Measurements from ENCODE around the gene NDUFB11.

The NDUFB11 gene

DNA sequence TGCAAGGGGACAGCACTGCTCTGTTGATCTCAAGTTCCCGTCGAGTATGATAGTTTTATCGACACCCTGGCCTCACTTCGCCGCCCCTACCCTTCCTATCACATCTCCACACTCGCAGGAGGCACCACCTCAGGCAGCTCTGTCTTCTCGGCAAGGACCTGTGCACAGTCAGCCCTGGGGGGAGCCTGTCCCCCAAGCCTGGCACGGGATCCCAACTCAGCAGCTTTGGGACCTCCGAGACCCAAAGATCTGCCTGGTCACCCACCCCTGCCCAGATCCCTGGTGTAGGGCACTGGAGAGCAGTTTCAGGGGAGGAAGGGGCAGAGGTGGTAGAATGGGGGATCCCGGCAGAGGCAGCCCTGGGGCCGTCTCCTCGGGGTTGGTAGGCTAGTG is 31.1 kb upstream of the NDUFB11 start:
- Histone ChIP-seq H3K36me3 (peaks cover 94% of the 10 kb centered on the region), H4K20me1 (peaks cover 83% of the 10 kb centered on the region), H3K9me3 (no peaks in the 10 kb centered on the region), H3K4me2 (no peak overlapping the region), H3K4me1 (no peaks in the 10 kb centered on the region), H3K27ac (no peak overlapping the region), H3K27me3 (peaks cover 64% of the 10 kb centered on the region), H3K9ac (no peak overlapping the region), H3K4me3 (no peak overlapping the region)
- TF ChIP-seq Cebpa-rat (IDR thresholded peaks at IDR 0.05), result no peak

DNA sequence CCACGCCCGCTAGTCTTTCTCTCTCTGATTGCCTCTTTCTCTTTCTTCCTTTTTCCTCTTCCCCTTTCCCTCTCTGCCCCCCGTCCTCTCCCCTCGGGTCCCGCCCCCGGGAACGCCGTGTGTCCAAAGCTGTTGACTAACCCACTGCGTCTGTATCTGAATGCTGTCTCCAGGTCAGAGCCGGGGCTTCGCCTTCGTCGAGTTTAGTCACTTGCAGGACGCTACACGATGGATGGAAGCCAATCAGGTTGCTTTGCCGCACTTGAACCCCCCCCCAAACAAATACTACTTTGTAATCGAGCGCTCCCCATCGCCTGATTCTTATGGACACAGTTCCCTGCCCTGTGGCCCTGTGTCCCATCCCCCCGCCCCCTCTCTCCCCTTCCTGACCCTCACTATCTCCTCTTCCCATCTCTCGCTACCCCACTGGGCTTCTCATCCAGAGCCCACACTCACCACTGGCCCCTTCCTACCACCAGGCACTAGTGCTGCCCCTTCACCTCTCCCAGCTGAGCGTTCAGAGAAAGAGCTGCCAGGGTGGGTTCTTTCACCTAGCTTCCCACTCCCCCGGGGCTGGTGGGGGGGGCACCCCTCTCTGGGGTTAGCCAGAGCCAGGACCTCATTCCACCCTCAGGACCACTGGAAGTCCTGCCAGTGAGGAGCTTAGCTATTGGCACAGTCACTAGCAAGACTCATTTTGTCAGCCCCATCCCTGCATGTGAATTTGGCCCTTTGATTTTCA is 30.5 kb upstream of the NDUFB11 start:
- H3K36me3 ChIP-seq, result peaks cover 96% of the 10 kb centered on the region
- peaks cover 89% of the 10 kb centered on the region for H4K20me1 ChIP-seq
- H3K27ac ChIP-seq, result no peak overlapping the region
- peaks cover 70% of the 10 kb centered on the region for H3K27me3 ChIP-seq
- H3K4me2 ChIP-seq, result no peak overlapping the region
- H3K4me1 ChIP-seq, result no peaks in the 10 kb centered on the region
- H3K9me3 ChIP-seq, result no peaks in the 10 kb centered on the region
- H3K9ac ChIP-seq, result no peak overlapping the region
- no peak for TF ChIP-seq Cebpa-rat (IDR thresholded peaks at IDR 0.05)
- no peak overlapping the region for H3K4me3 ChIP-seq

DNA sequence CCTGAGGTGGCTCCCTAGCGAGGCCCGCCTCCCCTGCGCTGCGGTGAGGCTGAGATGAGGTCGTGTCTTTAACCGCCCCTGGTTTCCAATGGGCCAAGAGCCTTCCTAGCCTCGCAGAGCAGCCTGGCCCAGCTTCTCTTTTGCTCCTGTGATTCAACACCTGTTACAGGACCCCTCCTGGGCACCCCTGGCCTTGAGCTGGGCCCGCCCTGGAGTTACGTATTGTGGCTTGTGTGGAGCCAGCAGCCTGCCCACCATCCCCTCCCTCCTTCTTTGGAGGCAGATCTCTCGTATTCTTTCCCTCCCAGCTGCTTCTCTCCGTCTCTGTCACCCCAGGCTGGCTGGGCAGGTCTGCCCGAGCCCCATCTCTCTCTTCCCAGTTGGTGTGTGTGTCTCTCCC is 29.9 kb upstream of the NDUFB11 start:
- Histone ChIP-seq H3K4me3 (no peak overlapping the region), H3K9ac (no peak overlapping the region), H3K27ac (no peak overlapping the region), H4K20me1 (peaks cover 89% of the 10 kb centered on the region), H3K9me3 (no peaks in the 10 kb centered on the region), H3K4me2 (no peak overlapping the region), H3K4me1 (no peaks in the 10 kb centered on the region), H3K27me3 (peaks cover 67% of the 10 kb centered on the region), H3K36me3 (peaks cover 96% of the 10 kb centered on the region)
- no peak for TF ChIP-seq Cebpa-rat (IDR thresholded peaks at IDR 0.05)

DNA sequence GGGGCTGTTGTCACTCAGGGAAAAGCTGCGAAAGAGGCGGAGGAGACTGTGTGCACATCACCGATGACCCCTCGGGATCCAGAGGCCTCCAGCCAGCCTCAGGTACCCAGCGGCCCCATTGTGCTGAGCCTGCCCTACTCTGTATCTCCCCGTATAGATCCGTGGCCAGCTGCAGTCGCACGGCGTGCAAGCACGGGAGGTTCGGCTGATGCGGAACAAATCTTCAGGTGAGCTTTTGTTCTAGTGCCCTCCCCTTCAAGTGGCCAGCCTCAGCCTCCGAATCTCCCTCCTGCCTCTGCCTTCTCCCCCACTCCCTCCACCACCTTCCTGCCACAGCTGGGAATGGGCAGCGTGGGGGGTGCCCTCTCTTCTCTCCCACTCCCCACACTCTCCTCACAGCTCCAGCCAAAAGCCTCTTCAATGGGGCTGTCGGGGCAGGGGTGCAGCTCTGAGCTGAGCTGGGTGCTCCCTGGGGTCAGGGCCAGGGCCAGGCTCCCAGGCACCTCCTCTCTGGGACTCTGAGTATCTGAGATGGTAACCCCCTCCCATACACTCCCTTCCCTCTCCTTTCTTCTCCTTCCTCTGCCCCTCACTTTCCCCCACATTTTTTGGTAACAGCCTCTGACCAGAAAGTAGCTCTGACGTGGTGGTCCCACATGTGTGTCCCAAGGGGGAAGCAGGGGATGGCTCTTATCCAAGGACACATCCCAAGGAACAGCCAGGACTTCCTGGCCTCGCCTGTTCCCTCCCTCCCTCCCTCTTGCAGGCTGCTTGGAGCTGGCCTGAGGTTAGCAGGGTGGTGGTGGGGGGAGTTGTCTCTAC is 28.7 kb upstream of the NDUFB11 start:
- peaks cover 96% of the 10 kb centered on the region for H3K36me3 ChIP-seq

GRCh38 chrX:47172549-47172948 is 28.0 kb upstream of the NDUFB11 start:
- Histone ChIP-seq H3K4me2 (no peak overlapping the region), H4K20me1 (peaks cover 89% of the 10 kb centered on the region), H3K9ac (no peak overlapping the region), H3K9me3 (no peaks in the 10 kb centered on the region), H3K4me1 (no peaks in the 10 kb centered on the region), H3K36me3 (peaks cover 92% of the 10 kb centered on the region), H3K27ac (no peak overlapping the region), H3K27me3 (peaks cover 50% of the 10 kb centered on the region), H3K4me3 (no peak overlapping the region)
- no peak for TF ChIP-seq Cebpa-rat (IDR thresholded peaks at IDR 0.05)

More for the DNA sequence above, 28.7 kb upstream of the NDUFB11 start:
- no peak for TF ChIP-seq Cebpa-rat (IDR thresholded peaks at IDR 0.05)
- Histone ChIP-seq H3K4me2 (no peak overlapping the region), H4K20me1 (peaks cover 89% of the 10 kb centered on the region), H3K9me3 (no peaks in the 10 kb centered on the region), H3K27ac (no peak overlapping the region), H3K4me3 (no peak overlapping the region), H3K27me3 (peaks cover 56% of the 10 kb centered on the region), H3K4me1 (no peaks in the 10 kb centered on the region), H3K9ac (no peak overlapping the region)

GRCh38 chrX:47171996-47172395 is 27.5 kb upstream of the NDUFB11 start:
- no peak overlapping the region for H3K4me3 ChIP-seq
- no peaks in the 10 kb centered on the region for H3K4me1 ChIP-seq
- H3K4me2 ChIP-seq, result no peak overlapping the region
- peaks cover 86% of the 10 kb centered on the region for H3K36me3 ChIP-seq
- no peak overlapping the region for H3K9ac ChIP-seq
- no peak for TF ChIP-seq Cebpa-rat (IDR thresholded peaks at IDR 0.05)
- no peaks in the 10 kb centered on the region for H3K9me3 ChIP-seq
- peaks cover 44% of the 10 kb centered on the region for H3K27me3 ChIP-seq
- no peak overlapping the region for H3K27ac ChIP-seq
- H4K20me1 ChIP-seq, result peaks cover 87% of the 10 kb centered on the region

DNA sequence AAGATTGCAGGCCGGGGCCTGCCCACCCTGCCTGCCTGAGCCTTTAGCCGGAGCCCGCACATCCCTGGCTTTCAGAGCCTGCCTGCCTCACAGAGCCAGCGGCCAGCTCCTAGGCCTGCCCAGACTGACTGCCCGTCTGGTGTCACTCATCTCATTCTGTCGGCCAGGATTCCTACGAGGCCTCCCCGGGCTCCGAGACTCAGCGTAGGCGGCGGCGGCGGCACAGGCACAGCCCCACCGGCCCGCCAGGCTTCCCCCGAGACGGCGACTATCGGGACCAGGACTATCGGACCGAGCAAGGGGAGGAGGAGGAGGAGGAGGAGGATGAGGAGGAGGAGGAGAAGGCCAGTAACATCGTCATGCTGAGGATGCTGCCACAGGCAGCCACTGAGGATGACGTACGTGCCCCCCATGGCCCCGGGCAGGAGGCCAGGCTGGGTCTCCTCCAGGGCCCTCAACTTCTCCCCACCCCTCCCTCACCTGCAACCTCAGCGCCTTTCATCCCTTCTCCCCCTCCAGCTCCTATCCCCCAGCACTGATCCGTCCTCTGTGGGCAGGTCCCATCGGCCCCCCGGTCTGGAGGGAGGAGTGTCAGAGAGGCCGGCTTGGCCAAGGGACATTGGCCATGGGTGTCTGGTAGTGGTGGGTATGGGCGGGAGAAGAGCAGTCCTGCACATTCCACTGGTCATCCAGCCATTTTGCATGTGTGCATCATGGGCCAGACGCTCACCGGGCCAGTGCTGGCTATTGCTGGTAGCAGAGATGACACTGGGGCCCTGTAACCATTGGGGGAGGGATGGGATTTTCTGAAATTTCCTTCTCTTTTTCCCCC is 26.6 kb upstream of the NDUFB11 start:
- no peak overlapping the region for H3K4me3 ChIP-seq
- no peak overlapping the region for H3K9ac ChIP-seq
- no peak for TF ChIP-seq Cebpa-rat (IDR thresholded peaks at IDR 0.05)
- H3K27ac ChIP-seq, result no peak overlapping the region
- peaks cover 77% of the 10 kb centered on the region for H3K36me3 ChIP-seq
- H4K20me1 ChIP-seq, result peaks cover 87% of the 10 kb centered on the region
- no peaks in the 10 kb centered on the region for H3K4me1 ChIP-seq
- no peaks in the 10 kb centered on the region for H3K9me3 ChIP-seq
- H3K4me2 ChIP-seq, result no peak overlapping the region
- H3K27me3 ChIP-seq, result peaks cover 35% of the 10 kb centered on the region; the same call in 1 of the 2 replicates

DNA sequence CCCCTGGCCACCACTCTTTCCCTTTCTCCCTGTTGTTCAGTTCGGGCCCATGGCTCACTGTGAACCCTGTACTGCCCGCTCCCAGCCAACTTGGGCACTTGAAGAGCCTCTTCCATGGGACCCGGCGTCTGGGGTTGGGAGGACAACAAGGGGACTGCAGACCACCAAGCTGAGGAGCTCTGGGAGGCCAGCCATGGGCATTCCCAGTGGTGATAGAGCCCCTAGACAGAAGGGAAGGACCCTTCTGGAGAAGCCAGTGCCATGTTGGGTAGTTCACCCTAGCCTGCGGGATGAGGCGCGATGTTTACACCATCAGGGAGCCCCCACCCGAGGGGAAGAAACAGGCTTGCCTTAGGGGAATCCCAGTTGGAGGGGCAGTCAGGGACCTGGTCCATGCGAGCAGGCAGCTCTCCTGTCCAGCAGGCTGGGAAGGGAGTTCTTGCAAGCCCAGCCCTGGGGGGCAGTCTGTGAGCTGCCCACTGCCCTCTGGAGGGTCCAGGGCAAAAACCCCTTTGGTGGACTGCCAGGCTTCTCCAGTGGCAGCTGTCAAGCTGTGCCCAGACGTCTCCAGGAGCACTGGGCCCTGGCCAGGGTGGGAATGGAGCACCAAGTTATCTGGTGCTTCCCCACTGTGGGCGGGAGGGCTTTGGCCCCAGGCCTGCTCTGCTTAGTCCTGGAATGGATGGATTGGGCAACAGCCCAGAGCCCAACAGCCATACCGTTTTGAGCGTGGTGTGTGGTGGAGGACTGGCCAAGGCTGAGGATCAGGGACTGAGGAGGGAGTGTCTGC is 25.4 kb upstream of the NDUFB11 start:
- Histone ChIP-seq H3K36me3 (peaks cover 66% of the 10 kb centered on the region), H3K27me3 (peaks cover 34% of the 10 kb centered on the region; the same call in 1 of the 2 replicates), H3K4me1 (no peaks in the 10 kb centered on the region), H4K20me1 (peaks cover 81% of the 10 kb centered on the region), H3K4me3 (no peak overlapping the region), H3K9ac (no peak overlapping the region), H3K27ac (no peak overlapping the region), H3K4me2 (no peak overlapping the region), H3K9me3 (no peaks in the 10 kb centered on the region)
- no peak for TF ChIP-seq Cebpa-rat (IDR thresholded peaks at IDR 0.05)

DNA sequence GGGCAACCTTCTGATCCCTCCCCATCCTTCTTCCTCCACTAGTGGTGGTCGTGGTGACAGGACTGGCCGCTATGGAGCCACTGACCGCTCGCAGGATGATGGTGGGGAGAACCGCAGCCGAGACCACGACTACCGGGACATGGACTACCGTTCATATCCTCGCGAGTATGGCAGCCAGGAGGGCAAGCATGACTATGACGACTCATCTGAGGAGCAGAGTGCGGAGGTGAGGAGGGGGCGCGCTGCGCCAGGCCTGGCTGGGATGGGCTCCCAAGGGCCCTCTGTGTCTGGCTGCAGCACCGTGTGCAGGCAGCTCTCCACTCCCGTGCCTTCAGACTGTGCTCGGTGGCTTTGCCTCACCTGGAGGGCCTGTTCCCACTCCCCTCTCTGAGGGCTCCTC is 24.8 kb upstream of the NDUFB11 start:
- Histone ChIP-seq H3K27ac (no peak overlapping the region), H3K4me2 (no peak overlapping the region)

More for the DNA sequence above, 24.8 kb upstream of the NDUFB11 start:
- H4K20me1 ChIP-seq, result peaks cover 82% of the 10 kb centered on the region
- H3K9ac ChIP-seq, result no peak overlapping the region
- peaks cover 31% of the 10 kb centered on the region; the same call in 1 of the 2 replicates for H3K27me3 ChIP-seq
- peaks cover 6% of the 10 kb centered on the region for H3K9me3 ChIP-seq
- H3K4me3 ChIP-seq, result no peak overlapping the region
- no peaks in the 10 kb centered on the region for H3K4me1 ChIP-seq
- H3K36me3 ChIP-seq, result peaks cover 65% of the 10 kb centered on the region
- no peak for TF ChIP-seq Cebpa-rat (IDR thresholded peaks at IDR 0.05)

All from BLaER1 (cell line).